COR-L47 (cell line): ENCODE measurements around the gene ZFP36.
"Not testable (repeated sequence)": the region's sequence is repeated elsewhere in the genome, so short reads cannot be mapped to it uniquely, and the experiment has no call there.

ENCODE experiments used
- DNase-seq: peaks from one replicate; lab custom pipeline; 2025; lab: John Stamatoyannopoulos, UW

Gene ZFP36

DNA sequence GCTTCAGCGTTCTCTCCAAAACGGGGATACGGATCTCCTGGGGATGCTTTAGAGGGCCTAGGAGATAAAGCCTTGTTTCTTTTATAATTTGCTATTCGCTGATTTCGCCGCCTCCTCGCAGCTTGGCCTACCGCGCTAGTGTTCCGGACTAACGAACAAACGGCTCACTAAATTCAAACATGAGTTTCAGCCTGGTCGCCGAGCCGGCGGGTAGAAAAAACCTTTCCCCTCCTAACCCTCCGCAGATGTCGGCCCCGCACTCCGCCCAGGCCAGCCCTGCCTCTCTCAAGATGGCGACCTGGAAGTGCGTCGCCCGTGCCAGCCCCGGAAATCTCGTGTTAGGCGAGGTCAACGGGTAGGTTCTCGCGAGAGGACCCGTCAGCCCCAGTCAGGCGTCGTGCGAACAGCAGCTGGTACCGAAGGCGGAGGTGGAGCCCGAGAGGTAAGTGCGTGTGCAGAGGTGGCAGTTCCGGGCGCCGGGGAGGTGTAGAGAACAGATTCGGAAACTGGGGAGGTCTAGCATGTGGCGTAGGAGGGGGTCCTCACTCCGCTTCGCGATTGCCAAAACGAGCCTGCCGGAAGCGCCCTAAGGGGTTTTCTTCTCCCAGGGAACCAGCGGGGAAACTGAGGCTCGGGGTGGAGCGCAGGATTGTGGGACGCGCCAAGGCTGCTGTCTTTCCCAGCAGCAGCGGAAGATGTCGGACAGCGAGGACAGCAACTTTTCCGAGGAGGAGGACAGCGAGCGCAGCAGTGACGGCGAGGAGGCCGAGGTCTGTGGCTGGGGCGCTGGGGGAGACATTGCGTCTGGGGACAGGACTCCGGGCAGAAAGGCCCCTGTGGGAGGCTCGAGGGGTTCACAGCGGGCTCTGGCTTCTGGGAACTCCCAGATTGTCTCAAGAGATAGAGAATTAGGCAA is 38.8 kb downstream of the ZFP36 start, which contains the start of gene SUPT5H:
Gene SUPT5H (plus strand): TSS at position 387 of the 916 bp plus-strand sequence. CDS start 309 bp downstream, at position 696.
- DNase-seq, result peak; percentile 98

DNA sequence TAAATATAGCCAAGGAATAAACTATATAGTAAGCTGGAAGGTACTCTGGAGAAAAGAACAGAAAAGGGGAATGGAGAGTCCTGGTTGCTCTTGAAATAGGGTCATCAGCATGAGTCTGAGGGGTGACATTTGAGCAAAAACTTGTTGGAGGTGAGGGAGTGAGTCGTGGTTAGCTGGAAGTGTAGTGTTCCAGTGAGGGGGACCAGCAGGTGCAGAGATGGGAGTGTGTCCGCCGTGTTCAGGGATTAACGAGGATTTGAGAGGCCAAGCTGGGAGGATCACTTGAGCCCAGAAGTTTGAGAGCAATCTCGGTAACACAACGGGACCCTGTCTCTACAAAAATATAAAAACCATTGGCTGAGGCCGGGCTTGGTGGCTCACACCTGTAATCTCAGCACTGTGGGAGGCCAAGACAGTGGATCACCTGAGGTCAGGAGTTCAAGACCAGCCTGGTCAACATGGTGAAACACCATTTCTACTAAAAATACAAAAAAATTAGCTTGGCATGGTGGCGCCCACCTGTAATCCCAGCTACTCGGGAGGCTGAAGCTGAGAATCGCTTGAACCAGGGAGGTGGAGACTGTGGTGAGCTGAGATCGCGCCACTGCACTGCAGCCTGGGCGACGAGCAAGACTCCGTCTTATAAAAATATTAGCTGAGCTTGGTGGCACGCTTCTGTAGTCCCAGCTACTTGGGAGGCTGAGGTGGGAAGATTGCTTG is 39.9 kb downstream of the ZFP36 start:
- DNase-seq, result no peak

DNA sequence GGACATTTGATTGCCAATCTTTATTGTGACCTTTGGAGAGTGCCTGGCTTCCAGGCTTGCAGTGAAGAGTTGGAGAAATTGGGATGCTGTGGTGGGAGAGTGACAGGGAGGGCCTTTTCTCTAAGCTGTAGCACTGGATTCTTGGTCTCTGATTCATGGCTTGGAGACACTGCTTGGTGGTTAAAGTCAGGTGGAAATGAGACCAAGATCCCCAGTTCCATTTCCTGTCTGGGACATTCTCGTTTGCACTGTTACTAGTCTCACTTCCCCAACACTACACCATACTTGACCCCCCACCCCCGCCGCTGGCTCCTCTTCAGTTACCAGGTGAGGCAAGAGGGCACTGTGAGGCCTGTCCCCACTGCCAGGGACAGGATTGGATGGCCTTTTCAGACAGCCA is 41.6 kb downstream of the ZFP36 start:
- no peak for DNase-seq

DNA sequence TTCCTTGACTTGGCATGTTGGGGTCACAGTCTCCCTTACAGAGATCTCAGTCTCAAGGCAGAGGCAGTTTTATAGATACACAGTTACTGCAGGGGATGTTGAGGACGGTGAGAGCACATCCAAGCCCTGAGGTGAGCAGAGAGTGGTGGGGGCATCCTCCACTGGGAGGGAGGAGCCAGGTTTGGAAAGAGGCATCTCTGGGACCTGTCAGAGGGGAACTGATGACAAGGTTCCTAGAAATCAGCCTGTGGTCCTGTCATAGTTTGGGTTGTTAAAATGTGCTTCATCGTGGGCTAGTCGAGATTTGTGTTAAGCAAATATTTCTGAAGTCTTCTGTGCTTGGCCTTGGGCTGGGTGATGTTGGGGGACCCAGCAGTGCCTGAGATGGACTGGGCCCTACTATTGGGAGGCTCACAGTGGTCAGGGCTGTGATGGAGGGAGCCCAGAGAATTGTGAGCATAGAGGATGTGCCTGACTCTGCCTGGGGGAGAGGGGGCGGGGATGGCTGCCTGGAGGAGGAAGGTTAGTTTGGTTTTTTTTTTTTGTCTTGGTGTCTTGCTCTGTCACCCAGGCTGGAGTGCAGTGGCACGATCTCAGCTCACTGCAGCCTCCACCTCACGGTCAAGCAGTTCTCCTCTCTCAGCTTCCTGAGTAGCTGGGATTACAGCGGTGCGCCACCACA is 42.6 kb downstream of the ZFP36 start:
- DNase-seq, result no peak

DNA sequence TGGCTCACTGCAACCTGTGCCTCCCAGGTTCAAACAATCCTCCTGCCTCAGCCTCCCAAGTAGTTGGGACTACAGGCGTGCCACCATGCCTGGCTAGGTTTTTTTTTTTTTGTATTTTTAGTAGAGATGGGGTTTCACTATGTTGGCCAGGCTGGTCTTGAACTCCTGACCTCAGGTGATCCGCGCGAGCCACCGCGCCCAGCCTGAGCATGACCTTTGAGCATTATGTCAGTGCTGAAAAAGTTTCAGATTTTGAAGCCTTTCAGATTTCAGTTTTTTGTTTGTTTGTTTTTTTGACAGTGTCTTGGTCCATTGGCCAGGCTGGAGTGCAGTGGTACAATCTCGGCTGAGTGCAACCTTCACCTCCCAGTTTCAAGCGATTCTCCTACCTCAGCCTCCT is 44.6 kb downstream of the ZFP36 start:
- DNase-seq, result not testable (repeated sequence)
